Activated naive CD4-positive, alpha-beta T cell treated with anti-CD3 and anti-CD28 coated beads, Interleukin-2, amount 10 ng/mL, durations not matched to agents 7 days and 5 days (primary cell): ENCODE data around the gene DAND5.

Experiments
- CTCF ChIA-PET: fragments of 350-600 bp; sonication (Branson Sonifier 250); formaldehyde crosslinking; loops from one replicate; lab custom pipeline; 2021; ENCODE audit warnings: antibody characterized with exemption; lab: Charles Lee
- DNase-seq: peaks from one replicate; pipeline ENCODE4 v3.0.0-alpha.2; 2020
- H3K27ac Mint-ChIP-seq: one replicate; pipeline ENCODE4 v1.8.0; 2021; ENCODE audit warnings: mild to moderate bottlenecking, moderate library complexity, mixed read lengths
- H3K27me3 Mint-ChIP-seq: one replicate; pipeline ENCODE4 v1.8.0; 2021; ENCODE audit warnings: mild to moderate bottlenecking, mixed read lengths
- H3K36me3 Mint-ChIP-seq: one replicate; pipeline ENCODE4 v1.8.0; 2021; ENCODE audit warnings: mixed read lengths
- H3K4me1 Mint-ChIP-seq: one replicate; pipeline ENCODE4 v1.8.0; 2021; ENCODE audit warnings: mixed read lengths
- H3K4me3 Mint-ChIP-seq: one replicate; pipeline ENCODE4 v1.8.0; 2021; ENCODE audit warnings: mild to moderate bottlenecking, moderate library complexity, mixed read lengths
- H3K9me3 Mint-ChIP-seq: one replicate; pipeline ENCODE4 v1.8.0; 2021; ENCODE audit warnings: mixed read lengths

Gene DAND5

DNA sequence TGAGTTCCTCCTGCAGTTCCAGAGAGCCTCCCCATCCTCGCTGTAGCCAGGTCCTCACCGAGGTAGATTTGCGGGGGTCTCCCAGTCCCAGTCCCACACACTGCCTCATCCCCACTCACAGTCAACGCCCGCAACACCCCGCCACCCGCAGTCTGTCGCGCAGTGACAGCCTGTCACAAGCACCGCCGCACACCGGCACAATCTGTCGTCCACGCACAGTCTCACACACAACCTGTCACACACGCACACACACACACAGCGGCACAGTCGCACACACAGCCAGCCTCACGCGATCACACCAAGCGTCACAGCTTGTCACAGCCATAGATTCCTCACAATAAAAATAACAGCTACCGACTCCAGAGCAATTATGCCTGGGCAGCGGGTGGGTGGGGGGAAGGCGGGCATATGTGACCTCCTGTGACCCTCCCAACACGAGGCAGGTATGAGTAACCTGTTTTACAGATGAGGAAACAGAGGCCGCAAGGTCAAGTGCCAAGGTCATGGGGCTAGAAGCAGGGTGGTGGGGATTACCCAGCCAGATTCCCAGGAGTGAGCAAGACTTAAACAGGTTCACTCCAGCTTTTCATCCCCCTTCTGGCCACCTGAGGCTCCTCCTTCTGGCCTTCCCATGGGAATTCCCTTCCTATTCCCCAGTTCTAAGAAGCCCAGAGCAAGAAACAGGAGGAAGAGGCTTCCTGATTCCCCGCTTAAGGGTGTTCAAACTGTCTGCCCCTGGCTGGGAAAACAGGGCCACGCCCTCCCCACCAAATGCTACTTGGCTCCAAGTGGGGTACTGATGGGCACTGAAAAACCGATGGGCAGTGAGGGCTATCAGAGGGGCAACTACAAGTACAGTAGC lies 39.8 kb downstream of the DAND5 start:
- CTCF ChIA-PET: no interaction called here
- Mint-ChIP-seq H3K27me3 (peaks cover 66% of the 10 kb centered on the region), H3K27ac (peak overlapping the region; percentile 13), H3K36me3 (peaks cover 2% of the 10 kb centered on the region), H3K9me3 (no peaks in the 10 kb centered on the region), H3K4me3 (no peak overlapping the region), H3K4me1 (peaks cover 21% of the 10 kb centered on the region)
- DNase-seq: no peak

DNA sequence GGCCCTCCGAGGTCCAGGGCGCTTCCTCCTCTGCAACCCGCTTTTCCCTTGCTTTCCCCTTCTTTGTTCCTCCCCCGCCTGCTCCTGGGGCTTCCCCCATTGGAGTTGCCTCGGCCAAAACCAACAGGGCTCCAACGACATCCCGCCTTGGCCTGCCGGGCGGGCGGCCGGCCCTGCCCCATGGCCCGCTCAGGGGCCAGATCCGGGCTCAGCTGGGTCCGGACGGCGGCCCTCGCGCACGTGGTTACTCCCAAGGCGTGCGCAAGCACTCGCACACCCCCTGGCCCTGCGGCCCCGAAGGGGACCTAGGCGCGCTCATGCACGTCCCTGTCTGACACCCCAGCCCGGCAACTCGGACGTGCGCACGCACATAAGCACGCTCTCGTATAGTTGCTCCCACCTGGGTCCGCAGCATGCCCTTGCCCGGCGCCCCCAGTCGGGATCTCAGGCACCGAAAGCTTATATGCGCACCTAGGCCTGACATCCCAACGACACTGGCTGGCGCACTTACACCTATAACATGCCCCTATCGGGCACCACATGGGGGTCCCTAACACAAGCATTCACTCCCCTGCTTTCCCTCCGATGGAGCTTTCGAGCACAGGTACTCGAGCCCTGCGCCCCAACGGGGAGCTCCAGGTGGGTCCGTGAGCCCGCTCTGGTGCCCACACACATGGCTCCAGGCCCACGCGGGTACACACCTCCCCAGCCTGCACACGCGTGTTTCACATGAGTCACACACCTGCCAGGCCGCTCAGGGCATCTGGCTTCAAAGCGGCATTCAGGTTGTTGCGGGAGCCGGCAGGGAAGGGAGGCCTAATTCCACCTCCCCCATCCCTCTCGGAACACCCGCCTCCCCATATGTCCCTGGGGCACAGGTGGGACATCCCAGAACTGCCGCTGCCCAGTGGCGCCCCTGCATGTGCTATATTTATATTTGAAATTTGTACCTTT lies 40.9 kb downstream of the DAND5 start:
- Mint-ChIP-seq H3K36me3 (peaks cover 2% of the 10 kb centered on the region), H3K4me1 (peaks cover 23% of the 10 kb centered on the region), H3K9me3 (no peaks in the 10 kb centered on the region), H3K27me3 (peaks cover 74% of the 10 kb centered on the region), H3K27ac (no peak overlapping the region), H3K4me3 (no peak overlapping the region)
- no peak for DNase-seq
- CTCF ChIA-PET: interaction anchor here (1.1 kb wide), 1 partner anchor 51 kb away, joined by 4 read pairs; no protein-coding TSS in a partner anchor

DNA sequence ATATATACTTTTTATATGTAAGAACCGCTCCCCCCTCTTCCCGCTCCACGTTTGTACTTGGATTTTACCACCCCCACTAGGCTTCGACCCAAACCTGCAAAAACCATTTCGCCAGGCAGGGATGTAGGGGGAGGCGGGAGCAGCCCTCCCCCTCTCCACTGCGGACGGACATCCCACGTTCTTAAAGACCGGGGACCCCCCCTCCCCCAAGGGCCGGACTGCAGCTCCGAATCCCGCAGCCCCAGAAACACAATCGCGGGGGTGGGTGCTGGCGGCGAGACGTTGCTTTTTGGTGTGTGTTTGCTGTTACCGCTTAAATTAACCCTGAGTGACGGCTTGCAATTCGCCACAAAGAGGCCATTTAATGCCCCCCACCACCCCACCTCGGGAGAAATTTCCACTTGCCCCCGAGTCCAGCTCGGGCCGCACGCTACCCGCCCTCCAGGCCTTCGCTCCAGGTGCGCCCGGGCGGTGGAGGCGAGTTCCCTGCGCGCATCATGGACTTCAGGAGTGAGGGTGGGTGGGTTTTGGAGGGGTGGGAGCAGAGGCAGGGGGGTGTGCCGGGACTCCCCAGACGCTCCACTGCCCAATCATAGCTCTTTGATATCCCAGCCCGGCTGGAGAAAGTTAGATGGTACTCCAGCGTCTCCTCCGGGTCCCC lies 41.7 kb downstream of the DAND5 start:
- H3K9me3 Mint-ChIP-seq: no peaks in the 10 kb centered on the region
- H3K36me3 Mint-ChIP-seq: peaks cover 2% of the 10 kb centered on the region
- H3K27me3 Mint-ChIP-seq: peaks cover 82% of the 10 kb centered on the region
- no peak overlapping the region for H3K4me3 Mint-ChIP-seq
- H3K4me1 Mint-ChIP-seq: peaks cover 23% of the 10 kb centered on the region
- CTCF ChIA-PET: interaction anchor here (1.1 kb wide), 1 partner anchor 50 kb away, joined by 4 read pairs; no protein-coding TSS in a partner anchor
- DNase-seq: no peak
- H3K27ac Mint-ChIP-seq: no peak overlapping the region

DNA sequence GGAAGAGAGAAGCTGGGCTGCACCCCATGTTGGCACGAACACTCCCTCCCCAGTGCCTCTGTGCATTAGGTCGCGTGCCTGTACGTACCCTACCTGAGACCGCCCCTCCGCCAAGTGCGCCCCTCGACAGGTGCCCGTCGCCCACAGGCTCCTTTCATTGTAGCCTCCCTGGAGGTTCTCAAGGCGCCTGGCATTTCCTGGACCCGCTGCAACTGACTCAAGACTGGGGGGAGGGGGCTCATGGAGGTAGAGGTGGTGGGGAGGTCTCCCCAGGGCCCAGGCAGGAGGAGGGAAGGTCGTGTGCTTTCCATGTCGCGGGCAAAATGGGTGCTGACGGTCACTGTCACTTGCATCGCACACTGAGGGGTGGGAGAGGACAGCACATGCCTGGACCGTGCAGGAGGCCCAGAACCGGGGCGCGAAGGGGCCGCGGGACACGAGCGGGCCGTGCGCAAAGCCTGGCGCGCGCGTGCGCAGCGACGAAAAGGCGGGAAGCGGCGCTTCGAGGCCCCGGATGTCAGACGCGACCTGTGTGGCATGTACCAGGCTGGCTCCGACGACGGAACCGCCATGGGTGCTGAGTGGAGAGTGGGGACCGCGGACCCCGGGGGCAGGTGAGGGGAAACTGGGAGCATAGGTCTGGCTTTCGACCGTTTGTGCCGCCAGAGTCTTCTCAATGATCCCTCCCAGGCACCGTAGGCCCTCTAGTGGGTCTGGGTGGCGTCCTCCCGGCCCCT lies 42.4 kb downstream of the DAND5 start:
- DNase-seq: no peak
- Mint-ChIP-seq H3K27ac (no peak overlapping the region), H3K9me3 (no peaks in the 10 kb centered on the region), H3K36me3 (peaks cover 2% of the 10 kb centered on the region), H3K4me1 (peaks cover 23% of the 10 kb centered on the region), H3K27me3 (peaks cover 89% of the 10 kb centered on the region), H3K4me3 (no peak overlapping the region)
- CTCF ChIA-PET: interaction anchor here (1.1 kb wide), 1 partner anchor 49 kb away, joined by 4 read pairs; no protein-coding TSS in a partner anchor

DNA sequence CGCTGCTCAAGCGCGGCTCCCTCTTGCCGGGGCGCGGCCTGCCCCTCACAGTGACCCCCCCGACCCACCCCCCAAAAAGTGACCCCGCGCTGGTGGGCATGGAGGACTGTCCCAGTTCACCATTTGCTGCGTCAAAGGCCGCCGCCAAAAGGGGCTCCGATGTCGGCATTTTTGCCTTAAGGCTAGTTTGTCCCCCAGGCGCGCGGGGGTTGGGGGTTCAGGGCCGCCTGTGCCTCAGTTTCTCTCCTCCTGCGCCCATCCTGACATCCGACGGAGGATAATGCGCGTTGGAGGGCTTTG lies 43.0 kb downstream of the DAND5 start:
- Mint-ChIP-seq H3K4me3 (no peak overlapping the region), H3K36me3 (peaks cover 2% of the 10 kb centered on the region), H3K27ac (no peak overlapping the region), H3K4me1 (peaks cover 23% of the 10 kb centered on the region), H3K27me3 (peaks cover 94% of the 10 kb centered on the region), H3K9me3 (no peaks in the 10 kb centered on the region)
- CTCF ChIA-PET: interaction anchor here (2.9 kb wide), 1 partner anchor 49 kb away, joined by 13 read pairs; no protein-coding TSS in a partner anchor
- DNase-seq: no peak

DNA sequence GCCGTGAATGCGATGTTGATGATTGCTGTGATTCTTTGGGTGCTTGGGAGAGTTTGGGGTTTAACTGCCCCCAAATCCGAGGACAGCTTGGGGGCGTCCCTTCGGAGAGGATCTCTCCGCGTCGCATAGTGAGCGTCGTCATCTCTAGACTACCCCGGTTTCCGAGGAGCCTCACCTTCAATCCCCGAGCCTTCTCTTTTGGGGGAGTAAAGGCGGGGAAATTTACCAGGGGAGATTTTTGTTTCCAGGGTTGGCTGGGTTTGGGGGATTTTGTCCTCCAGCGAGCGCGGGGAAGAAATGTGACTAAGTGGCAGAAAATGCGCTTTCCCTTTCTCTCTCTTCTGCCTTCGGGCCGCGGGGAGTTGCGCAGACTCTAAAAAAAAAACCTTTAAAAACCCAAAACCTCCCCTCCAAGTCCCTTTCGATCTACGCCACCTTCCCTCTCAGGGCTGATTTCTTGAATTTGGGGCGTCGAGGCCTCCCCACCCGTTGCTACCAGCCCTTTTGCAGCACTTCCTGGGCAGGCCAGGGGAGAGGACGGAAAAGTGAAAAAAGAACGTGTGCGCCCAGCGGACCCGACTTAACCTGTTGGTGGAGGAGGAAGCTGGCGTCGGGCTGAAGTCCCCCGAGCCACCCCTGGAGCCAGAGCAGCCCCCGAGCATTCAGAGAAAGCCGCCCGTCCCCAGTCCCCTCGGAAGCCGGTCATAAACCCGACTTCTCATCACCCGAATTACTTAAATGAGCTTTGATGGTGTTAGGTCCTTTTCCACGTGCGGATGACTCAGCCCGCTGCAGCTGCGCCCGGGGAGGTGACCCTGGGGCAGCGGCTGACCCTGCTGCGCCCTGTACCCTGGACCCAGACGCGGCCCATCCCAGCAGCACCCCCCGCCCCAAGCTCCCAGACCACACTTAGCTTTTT lies 43.6 kb downstream of the DAND5 start:
- DNase-seq: peak; percentile 51

DNA sequence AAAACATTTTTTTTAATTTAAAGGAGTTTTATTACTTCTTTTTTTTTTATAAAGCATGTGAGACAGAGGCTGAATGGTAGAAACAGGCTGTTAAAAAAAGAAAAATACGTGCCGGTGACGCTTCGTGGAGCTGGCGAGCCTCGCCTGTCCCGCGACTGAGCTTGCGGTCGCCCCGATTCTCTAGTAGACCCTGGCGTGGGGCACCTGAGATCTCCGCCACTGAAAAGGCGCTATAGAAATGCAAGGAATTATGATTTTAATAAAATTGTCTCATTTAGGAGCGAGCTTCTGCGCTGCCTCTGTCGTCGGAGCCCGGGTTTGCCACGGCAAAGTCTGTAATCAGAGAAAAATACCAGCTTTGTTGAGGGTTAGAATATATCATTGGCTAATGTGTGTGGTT lies 44.3 kb downstream of the DAND5 start:
- H3K27ac Mint-ChIP-seq: peak overlapping the region; percentile 42
- H3K4me3 Mint-ChIP-seq: peak overlapping the region; percentile 50
- peaks cover 100% of the 10 kb centered on the region for H3K27me3 Mint-ChIP-seq
- CTCF ChIA-PET: interaction anchor here (0.8 to 2.9 kb wide), 6 partner anchors 15 to 80 kb away, joined by 3 to 13 read pairs (median 6); no protein-coding TSS in a partner anchor
- peaks cover 2% of the 10 kb centered on the region for H3K36me3 Mint-ChIP-seq
- no peaks in the 10 kb centered on the region for H3K9me3 Mint-ChIP-seq
- peaks cover 23% of the 10 kb centered on the region for H3K4me1 Mint-ChIP-seq
- no peak for DNase-seq

More for the DNA sequence above, 43.6 kb downstream of the DAND5 start:
- H3K36me3 Mint-ChIP-seq: peaks cover 2% of the 10 kb centered on the region
- H3K27ac Mint-ChIP-seq: peak overlapping the region; percentile 7
- H3K27me3 Mint-ChIP-seq: peaks cover 100% of the 10 kb centered on the region
- peak overlapping the region; percentile 56 for H3K4me3 Mint-ChIP-seq
- H3K9me3 Mint-ChIP-seq: no peaks in the 10 kb centered on the region
- peaks cover 23% of the 10 kb centered on the region for H3K4me1 Mint-ChIP-seq
- CTCF ChIA-PET: interaction anchor here (0.8 to 2.9 kb wide), 6 partner anchors 16 to 81 kb away, joined by 3 to 13 read pairs (median 6); no protein-coding TSS in a partner anchor

DNA sequence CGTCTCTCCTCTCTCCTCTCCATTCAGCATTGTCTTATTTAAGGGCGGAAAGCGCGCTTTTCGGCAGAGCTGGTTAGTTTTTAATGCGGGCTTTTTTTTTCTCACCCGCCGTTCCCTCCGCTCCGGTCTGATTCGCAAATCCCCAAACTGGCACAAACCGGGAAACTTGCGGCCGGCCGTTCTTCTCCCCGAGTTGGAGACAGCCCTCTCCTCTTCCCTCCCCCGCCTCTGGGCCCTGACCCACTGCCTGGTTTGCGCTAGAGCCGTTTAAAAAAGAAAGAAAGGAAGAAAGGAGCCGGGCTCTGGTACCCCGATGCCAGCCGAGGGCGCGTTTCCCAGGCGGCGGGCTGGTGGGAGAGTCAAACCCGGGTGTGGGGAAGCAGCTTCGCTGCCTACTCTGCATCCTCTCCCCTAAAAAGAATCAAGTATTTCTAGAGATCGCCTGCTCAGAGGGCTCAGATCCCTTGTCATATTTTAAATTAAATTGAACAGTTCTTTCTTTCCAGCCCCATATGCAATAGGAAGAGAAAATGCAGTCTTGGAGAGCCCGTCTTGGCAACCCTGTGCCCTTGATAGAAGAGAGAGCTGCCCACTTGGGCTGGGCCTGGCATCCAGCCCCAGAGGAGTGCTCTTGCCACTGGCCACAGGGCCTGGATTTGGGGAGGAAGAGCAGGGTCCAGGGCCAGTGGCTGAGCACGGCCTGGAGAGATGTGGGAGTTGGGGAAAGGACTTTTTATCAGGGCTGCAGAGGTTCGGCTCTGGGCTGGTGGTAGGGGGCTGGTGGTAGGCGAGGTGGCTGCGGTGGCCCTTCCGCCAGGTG lies 44.9 kb downstream of the DAND5 start:
- Mint-ChIP-seq H3K27me3 (peaks cover 96% of the 10 kb centered on the region), H3K27ac (peak overlapping the region; percentile 52), H3K4me3 (peak overlapping the region; percentile 50), H3K9me3 (no peaks in the 10 kb centered on the region), H3K36me3 (peaks cover 2% of the 10 kb centered on the region), H3K4me1 (peaks cover 23% of the 10 kb centered on the region)
- CTCF ChIA-PET: interaction anchor here (1.4 to 2.9 kb wide), 4 partner anchors 14 to 79 kb away, joined by 6 to 13 read pairs (median 8); no protein-coding TSS in a partner anchor
- no peak for DNase-seq

DNA sequence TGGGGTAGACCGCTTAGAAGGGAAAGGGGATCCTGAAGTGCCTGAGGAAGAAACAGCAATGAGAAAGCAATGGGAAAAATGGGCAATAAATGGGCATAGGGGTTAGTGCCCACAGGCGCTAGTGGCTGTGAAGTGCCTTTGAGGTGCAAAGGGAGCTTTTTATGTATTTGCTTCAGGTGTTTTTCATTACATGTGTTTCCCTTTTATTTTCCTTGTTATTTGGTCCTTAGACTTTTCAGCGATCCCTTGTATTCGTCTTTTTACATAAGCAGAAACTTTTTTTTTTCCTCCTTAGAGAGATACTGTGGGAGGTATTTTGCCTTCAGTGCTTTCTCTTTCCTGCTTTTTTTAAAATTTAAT lies 45.5 kb downstream of the DAND5 start:
- Mint-ChIP-seq H3K4me1 (peaks cover 23% of the 10 kb centered on the region), H3K9me3 (no peaks in the 10 kb centered on the region), H3K27me3 (peaks cover 96% of the 10 kb centered on the region), H3K36me3 (peaks cover 2% of the 10 kb centered on the region), H3K27ac (peak overlapping the region; percentile 52), H3K4me3 (no peak overlapping the region)
- no peak for DNase-seq
- CTCF ChIA-PET: interaction anchor here (1.8 to 2.9 kb wide), 2 partner anchors 19 to 46 kb away, joined by 6 to 13 read pairs; no protein-coding TSS in a partner anchor

DNA sequence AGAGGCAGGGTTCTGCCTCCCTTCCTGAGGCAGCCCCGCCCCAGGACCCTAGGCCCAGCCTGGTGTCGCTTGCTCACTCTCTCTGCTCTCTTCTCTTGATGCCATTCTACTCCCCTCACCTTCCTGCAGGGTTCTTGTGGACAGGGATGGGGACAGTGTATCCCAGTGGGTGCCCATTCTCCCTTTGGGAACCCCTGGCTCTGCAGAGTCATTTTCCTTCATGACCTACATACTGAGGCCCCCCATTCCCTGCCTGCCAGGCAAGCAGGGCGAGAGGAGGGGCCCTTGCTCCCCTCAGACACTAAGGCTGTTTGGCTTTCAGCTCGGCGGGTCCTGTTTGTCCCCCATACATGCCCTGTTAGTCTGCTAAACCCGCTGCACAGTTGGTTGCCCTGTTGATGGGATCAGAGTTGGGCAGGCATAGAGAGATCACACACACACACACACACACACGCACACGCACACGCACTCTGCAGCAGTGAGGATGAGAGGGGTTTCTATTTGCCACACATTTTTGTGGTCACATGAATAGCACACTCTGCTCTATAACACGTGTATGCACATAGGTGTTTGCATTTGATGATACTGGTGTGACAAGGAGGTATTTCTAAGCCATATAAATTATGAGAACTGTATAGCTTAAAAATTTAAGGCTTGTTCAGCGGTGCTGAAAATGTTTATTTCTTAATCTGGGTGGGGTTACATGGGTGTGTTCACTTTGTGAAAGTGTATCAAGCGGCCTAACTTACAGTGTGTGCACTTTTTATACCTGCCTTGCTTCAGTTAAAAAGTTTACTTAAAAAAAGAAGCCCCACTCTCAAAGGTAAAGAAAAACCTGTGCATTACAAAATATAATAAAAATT lies 46.2 kb downstream of the DAND5 start:
- H3K27me3 Mint-ChIP-seq: peaks cover 96% of the 10 kb centered on the region

DNA sequence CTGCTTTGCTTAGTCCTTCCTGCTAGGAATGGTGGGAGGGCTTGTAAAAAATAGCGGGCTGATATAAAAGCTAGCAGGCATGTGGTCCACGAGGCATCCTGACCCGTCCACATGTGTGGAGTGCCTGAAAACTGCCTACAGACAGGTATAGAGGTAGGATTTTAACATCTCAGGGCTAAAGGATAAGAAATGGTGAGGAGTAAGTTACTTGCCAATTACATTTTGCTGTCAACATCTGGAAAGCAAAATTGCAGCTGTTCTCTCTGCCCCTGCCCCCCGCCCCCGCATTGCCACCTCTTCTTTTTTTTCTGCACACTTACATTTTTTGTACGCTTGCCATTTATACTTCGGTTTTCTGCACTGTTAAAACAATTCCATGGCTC lies 46.9 kb downstream of the DAND5 start:
- no peaks in the 10 kb centered on the region for H3K9me3 Mint-ChIP-seq
- H3K4me3 Mint-ChIP-seq: no peak overlapping the region
- no peak for DNase-seq
- CTCF ChIA-PET: no interaction called here
- H3K4me1 Mint-ChIP-seq: peaks cover 23% of the 10 kb centered on the region
- peaks cover 94% of the 10 kb centered on the region for H3K27me3 Mint-ChIP-seq
- peaks cover 2% of the 10 kb centered on the region for H3K36me3 Mint-ChIP-seq
- no peak overlapping the region for H3K27ac Mint-ChIP-seq

More for the DNA sequence above, 46.2 kb downstream of the DAND5 start:
- H3K36me3 Mint-ChIP-seq: peaks cover 2% of the 10 kb centered on the region
- H3K4me1 Mint-ChIP-seq: peaks cover 23% of the 10 kb centered on the region
- no peak overlapping the region for H3K27ac Mint-ChIP-seq
- H3K9me3 Mint-ChIP-seq: no peaks in the 10 kb centered on the region
- no peak overlapping the region for H3K4me3 Mint-ChIP-seq
- CTCF ChIA-PET: interaction anchor here (2.9 kb wide), 1 partner anchor 46 kb away, joined by 13 read pairs; no protein-coding TSS in a partner anchor
- DNase-seq: no peak
